Gastrocnemius medialis (tissue), 4 donors: ENCODE results near the gene GPR141. TPM values are rescaled to one million over a fixed set of nuclear protein-coding genes. Genes with fewer than 3 reads are reported as not detected.

Source experiments
- ATAC-seq, 2 donors: fragments of 150-250 bp; one replicate each; pipeline ENCODE4 v1.9.1; 2016
- DNase-seq, 2 donors: peaks; one replicate each; pipeline ENCODE4 v3.0.0-alpha.2; 2019
- H3K27ac ChIP-seq, 4 donors: fragments of 200-600 bp; sonication (generic); 1 replicate in 1 of 4; 2 replicates in 3 of 4; pipeline ENCODE4 v1.5.1; 2016 to 2018; ENCODE audit warnings: mild to moderate bottlenecking in 2 of 4, moderate library complexity in 1 of 4
- H3K27me3 ChIP-seq, 3 donors: fragments of 200-600 bp; sonication (generic) in 2 of 3; 1 replicate in 1 of 3; 2 replicates in 2 of 3; pipeline versions ENCODE4 v1.5.1 to v1.6.0; 2016 to 2019; ENCODE audit warnings: mild to moderate bottlenecking in 1 of 3, moderate library complexity in 1 of 3
- H3K36me3 ChIP-seq, 2 donors: fragments of 200-600 bp; sonication (generic) in 1 of 2; one replicate each; pipeline ENCODE4 v1.5.1; 2017 to 2018
- H3K4me1 ChIP-seq, 2 donors: fragments of 200-600 bp; sonication (generic) in 1 of 2; one replicate each; pipeline ENCODE4 v1.5.1; 2016 to 2017; ENCODE audit warnings: mild to moderate bottlenecking in 2 of 2
- H3K4me3 ChIP-seq, 4 donors: fragments of 200-600 bp; sonication (generic) in 3 of 4; 1 replicate in 1 of 4; 2 replicates in 3 of 4; pipeline ENCODE4 v1.5.1; 2016 to 2019; ENCODE audit warnings: mild to moderate bottlenecking in 2 of 4
- H3K9me3 ChIP-seq, 3 donors: fragments of 200-600 bp; sonication (generic) in 2 of 3; 1 replicate in 1 of 3; 2 replicates in 2 of 3; pipeline ENCODE4 v1.5.1; 2016 to 2019
- CTCF ChIP-seq, 5 experiments: fragments of 450-650 bp in 3 of 5; fragments of 200-600 bp in 2 of 5; sonication (generic) in 2 of 5; IDR thresholded peaks in 4 of 5; conservative IDR thresholded peaks in 1 of 5; 1 replicate in 4 of 5; 2 replicates in 1 of 5; pipeline ENCODE4 v1.5.1; 2016 to 2019; ENCODE audit warnings: antibody characterized with exemption in 5 of 5, mild to moderate bottlenecking in 3 of 5, moderate library complexity in 3 of 5
- POLR2A ChIP-seq, 2 donors: fragments of 450-650 bp; IDR thresholded peaks; one replicate each; pipeline ENCODE4 v1.6.1; 2017; ENCODE audit warnings: antibody characterized with exemption in 2 of 2, mild to moderate bottlenecking in 2 of 2, moderate library complexity in 2 of 2
- in situ Hi-C, 4 donors: fragments of 200-750 bp; cut with MboI; loops; one replicate each; pipeline versions ENCODE4 v1.15.0 to v1.8.0; 2017; ENCODE audit warnings: low sequenced_read_pairs in 4 of 4
- intact Hi-C: fragments of 100-400 bp; cut with DNase I; formaldehyde crosslinking; loops from one replicate; pipeline ENCODE4 v1.15.1; 2023; ENCODE audit warnings: low total_unique reads
- total RNA-seq, 4 donors: library from RNA; depleted of rRNA; stranded (reverse); fragments of >200 nt; gene quantifications; one replicate each; pipeline versions ENCODE4 v1.1.0 to v1.2.3, GENCODE V29; 2016

GPR141 gene
- total RNA-seq, 4 donors from 2014 or later = not detected

- Histone ChIP-seq H3K36me3 (no peaks in the 10 kb centered on the region), H3K4me3 (no peak overlapping the region), H3K9me3 (no peaks in the 10 kb centered on the region), H3K27me3 (no peaks in the 10 kb centered on the region), H3K27ac (no peak overlapping the region), H3K4me1 (no peaks in the 10 kb centered on the region)
- intact Hi-C loops = no loop called here
- no peak for DNase-seq
- no peak for ATAC-seq
- TF ChIP-seq CTCF (IDR thresholded peaks at IDR 0.05 in 4 of 5, conservative IDR thresholded peaks at IDR 0.05 in 1 of 5) = no peak
- no peak for TF ChIP-seq POLR2A (IDR thresholded peaks at IDR 0.05)
- in situ Hi-C loops = no loop called here
These were observed 38.1 kb upstream of the GPR141 start for GRCh38 chr7:37645282-37646050.

GRCh38 chr7:37656913-37657530 lies 26.5 kb upstream of the GPR141 start:
- TF ChIP-seq CTCF (IDR thresholded peaks at IDR 0.05 in 4 of 5, conservative IDR thresholded peaks at IDR 0.05 in 1 of 5) (no peak), POLR2A (IDR thresholded peaks at IDR 0.05) (no peak)
- Histone ChIP-seq H3K27ac (no peak overlapping the region), H3K9me3 (no peaks in the 10 kb centered on the region), H3K4me1 (no peaks in the 10 kb centered on the region), H3K27me3 (no peaks in the 10 kb centered on the region), H3K4me3 (no peak overlapping the region), H3K36me3 (no peaks in the 10 kb centered on the region)
- in situ Hi-C loops (no loop called here), intact Hi-C loops (no loop called here)
- DNase-seq (no peak), ATAC-seq (no peak)

DNA sequence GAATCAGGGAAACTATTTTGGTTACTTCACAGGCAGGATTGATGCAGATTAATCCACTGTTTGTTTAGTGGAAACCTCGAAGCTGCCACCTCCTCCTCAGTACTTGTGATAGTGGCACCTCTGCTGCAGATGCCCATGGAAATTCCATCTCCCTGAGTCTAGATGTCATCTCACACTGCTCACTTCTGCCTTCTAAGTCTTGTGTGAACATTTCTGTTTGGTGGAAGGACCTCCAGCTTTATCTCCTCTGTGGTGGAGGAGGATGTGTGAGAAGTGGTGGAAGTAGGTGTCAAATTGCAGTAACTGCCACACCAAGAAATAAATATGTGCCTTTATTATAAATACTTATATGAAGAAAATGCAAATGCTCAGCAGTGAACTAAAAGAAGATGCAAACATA lies 25.8 kb upstream of the GPR141 start:
- no peak for DNase-seq
- H3K36me3 ChIP-seq = no peaks in the 10 kb centered on the region
- in situ Hi-C loops = no loop called here
- no peak for ATAC-seq
- H3K27me3 ChIP-seq = no peaks in the 10 kb centered on the region
- H3K9me3 ChIP-seq = no peaks in the 10 kb centered on the region
- no peak overlapping the region for H3K27ac ChIP-seq
- H3K4me3 ChIP-seq = no peak overlapping the region
- H3K4me1 ChIP-seq = no peaks in the 10 kb centered on the region
- intact Hi-C loops = no loop called here
- TF ChIP-seq CTCF (IDR thresholded peaks at IDR 0.05 in 4 of 5, conservative IDR thresholded peaks at IDR 0.05 in 1 of 5) (no peak), POLR2A (IDR thresholded peaks at IDR 0.05) (no peak)

DNA sequence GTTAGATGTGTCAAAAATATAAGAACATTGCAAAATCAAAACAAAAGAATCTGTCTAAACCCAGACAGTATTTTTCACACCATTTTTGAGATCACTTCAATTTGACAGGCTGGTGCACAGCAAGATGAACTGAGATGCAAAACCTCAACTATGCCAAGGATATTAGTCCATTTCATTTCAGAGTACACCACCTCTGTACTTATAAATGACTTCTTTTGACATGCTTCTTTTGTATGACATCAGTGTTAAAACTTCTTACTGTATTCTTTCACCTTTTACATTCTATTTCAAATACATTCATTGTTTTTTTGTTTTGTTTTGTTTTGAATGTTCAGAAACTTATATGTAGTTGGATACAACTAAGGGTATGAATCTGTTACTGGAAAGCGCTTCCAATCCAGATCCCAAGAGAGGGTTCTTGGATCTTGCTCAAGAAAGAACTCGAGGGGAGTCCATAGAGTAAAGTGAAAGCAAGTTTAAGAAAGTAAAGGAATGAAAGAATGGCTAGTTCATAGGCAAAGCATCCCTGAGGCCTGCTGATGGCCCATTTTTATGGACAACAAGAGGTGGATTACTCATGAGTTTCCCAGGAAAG lies 23.5 kb upstream of the GPR141 start:
- no peak for ATAC-seq

More for the DNA sequence above, 23.5 kb upstream of the GPR141 start:
- H3K36me3 ChIP-seq = no peaks in the 10 kb centered on the region
- H3K27me3 ChIP-seq = no peaks in the 10 kb centered on the region
- H3K4me1 ChIP-seq = no peaks in the 10 kb centered on the region
- no peak overlapping the region for H3K4me3 ChIP-seq
- H3K27ac ChIP-seq = no peak overlapping the region
- H3K9me3 ChIP-seq = no peaks in the 10 kb centered on the region
- TF ChIP-seq CTCF (IDR thresholded peaks at IDR 0.05 in 4 of 5, conservative IDR thresholded peaks at IDR 0.05 in 1 of 5) (no peak), POLR2A (IDR thresholded peaks at IDR 0.05) (no peak)
- in situ Hi-C loops = no loop called here
- DNase-seq = no peak
- intact Hi-C loops = no loop called here
